K562 (cell line): ENCODE measurements around the gene IL3RA. TPM values are rescaled to one million over a fixed set of nuclear protein-coding genes. Genes with fewer than 3 reads are reported as not detected.

ENCODE experiments used
- ATAC-seq: fragments of 200-7000 bp; cut with Tn5 transposase; 3 replicates; pipeline ENCODE4 v1.9.1; 2020; ENCODE audit warnings: moderate library complexity
- BruUV-seq: library from RNA; stranded (reverse); fragments of 400-500 nt; replicated peaks from 2 replicates; lab custom pipeline; 2021; lab: Mats Ljungman, UMichigan
- CTCF ChIA-PET: fragments of 300-600 bp; formaldehyde crosslinking; extraction: SDS; loops from one replicate; lab custom pipeline; 2021; ENCODE audit warnings: low intra/inter-chr PET ratio; lab: Yijun Ruan, JAX
- POLR2A ChIA-PET: fragments of 300-600, 350-650 bp; sonication (Branson Sonifier 250); formaldehyde crosslinking; extraction: SDS; loops from one replicate; lab custom pipeline; 2021; ENCODE audit warnings: antibody characterized with exemption, inconsistent platforms; lab: Yijun Ruan, JAX
- DNase-seq, 4 experiments: peaks; one replicate each; pipeline versions ENCODE4 v3.0.0 to v3.0.0-alpha.2; 2011 to 2018; ENCODE audit warnings: low spot score in 3 of 4, mixed read lengths in 3 of 4; ENCODE audit errors: extremely low read depth in 1 of 4
- FAIRE-seq: peaks from 2 replicates; lab custom pipeline; 2011; peaks lifted over from hg19 to GRCh38; lab: Jason Lieb, UNC
- H2AFZ ChIP-seq: 2 replicates; pipeline ENCODE4 v1.6.0; 2011; ENCODE audit warnings: low read depth, low read length, control low read depth, inconsistent platforms
- H3K27ac ChIP-seq: fragments of 200-600 bp; 3 replicates; pipeline ENCODE4 v1.8.0; 2011; ENCODE audit warnings: low read depth, mild to moderate bottlenecking, control low read depth, inconsistent platforms, low read length, moderate library complexity, mixed read lengths; ENCODE audit errors: extremely low read depth
- H3K27me3 ChIP-seq, 2 experiments: fragments of 300-600 bp in 1 of 2; 2 replicates in 1 of 2; 3 replicates in 1 of 2; pipeline versions ENCODE4 v1.6.0 to v1.8.0; 2011; ENCODE audit warnings: inconsistent platforms in 2 of 2, low read length in 2 of 2, mild to moderate bottlenecking in 1 of 2, mixed read lengths in 1 of 2, moderate library complexity in 1 of 2; ENCODE audit not compliant: control insufficient read depth in 2 of 2, insufficient read depth in 2 of 2
- H3K36me3 ChIP-seq: fragments of 300-600 bp; 3 replicates; pipeline ENCODE4 v1.8.0; 2011; ENCODE audit warnings: mild to moderate bottlenecking, low read length, inconsistent platforms; ENCODE audit not compliant: control insufficient read depth, insufficient read depth
- H3K4me1 ChIP-seq, 2 experiments: fragments of 200-600 bp in 1 of 2; replicated peaks in 1 of 2; 2 replicates in 1 of 2; 3 replicates in 1 of 2; pipeline versions ENCODE4 v1.5.1 to v1.8.0; 2011; ENCODE audit warnings: inconsistent platforms in 2 of 2, low read length in 2 of 2, mild to moderate bottlenecking in 1 of 2, mixed read lengths in 1 of 2, moderate library complexity in 1 of 2; ENCODE audit not compliant: control insufficient read depth in 2 of 2, insufficient read depth in 2 of 2
- H3K4me2 ChIP-seq: 2 replicates; pipeline ENCODE4 v1.6.1; 2011; ENCODE audit warnings: low read length, control low read depth, inconsistent platforms, mixed read lengths; ENCODE audit not compliant: insufficient read depth
- H3K4me3 ChIP-seq: fragments of 200-600 bp; sonication (generic), shearing (Covaris generic); 2 replicates; pipeline ENCODE4 v1.5.1; 2016; ENCODE audit warnings: control low read depth, inconsistent platforms
- H3K79me2 ChIP-seq: fragments of 200-600 bp; 3 replicates; pipeline ENCODE4 v1.8.0; 2011; ENCODE audit warnings: low read length, inconsistent platforms; ENCODE audit not compliant: control insufficient read depth, insufficient read depth
- H3K9ac ChIP-seq, 2 experiments: 2 replicates each; pipeline versions ENCODE4 v1.6.0 to v1.6.1; 2011; ENCODE audit warnings: low read depth in 2 of 2, low read length in 2 of 2, control low read depth in 1 of 2, inconsistent platforms in 1 of 2, mild to moderate bottlenecking in 1 of 2, mixed read lengths in 1 of 2; ENCODE audit not compliant: insufficient read depth in 1 of 2
- H3K9me1 ChIP-seq: one replicate; pipeline ENCODE4 v1.6.0; 2011; ENCODE audit warnings: inconsistent platforms, mild to moderate bottlenecking, low read length, moderate library complexity; ENCODE audit not compliant: control insufficient read depth, insufficient read depth
- H3K9me3 ChIP-seq: replicated peaks from 2 replicates; pipeline ENCODE4 v1.5.1; 2011; ENCODE audit warnings: low read depth, low read length, inconsistent platforms; ENCODE audit not compliant: control insufficient read depth, insufficient read depth
- H4K20me1 ChIP-seq: replicated peaks from 2 replicates; pipeline ENCODE4 v1.6.1; 2011; ENCODE audit warnings: low read length, inconsistent platforms, mixed read lengths; ENCODE audit not compliant: control insufficient read depth, insufficient read depth
- ESRRB ChIP-seq: fragments of 250-450 bp; sonication (Bioruptor Pico); IDR thresholded peaks from 2 replicates; pipeline ENCODE4 v1.5.0; 2020; ENCODE audit warnings: mild to moderate bottlenecking, moderate library complexity, borderline replicate concordance
- JUN ChIP-seq, 2 experiments: sonication (generic) in 1 of 2; formaldehyde crosslinking in 1 of 2; IDR thresholded peaks; 2 replicates each; pipeline versions ENCODE4 v1.6.1 to v1.8.0; 2012 to 2022; ENCODE audit warnings: borderline replicate concordance in 2 of 2, mild to moderate bottlenecking in 2 of 2, improper control_type of control experiment in 1 of 2, low read depth in 1 of 2, low read length in 1 of 2, missing genetic modification reagents in 1 of 2
- POLR3G ChIP-seq: IDR thresholded peaks from 2 replicates; pipeline ENCODE4 v1.6.1; 2011; ENCODE audit not compliant: insufficient read length, insufficient replicate concordance; ENCODE audit errors: extremely low read depth
- PTBP1 ChIP-seq: fragments of 200-400 bp; formaldehyde crosslinking; IDR thresholded peaks from 2 replicates; pipeline ENCODE4 v1.6.1; 2017; ENCODE audit warnings: low read depth, low read length
- RBFOX2 ChIP-seq: fragments of 200-400 bp; formaldehyde crosslinking; IDR thresholded peaks from 2 replicates; pipeline ENCODE4 v1.6.1; 2017; ENCODE audit warnings: low read depth, mild to moderate bottlenecking, low read length, moderate library complexity
- RFX1 ChIP-seq: fragments of 450-650 bp; IDR thresholded peaks from 2 replicates; pipeline ENCODE4 v1.6.1; 2016; ENCODE audit warnings: mild to moderate bottlenecking, moderate library complexity
- XRCC3 ChIP-seq: fragments of 450-650 bp; IDR thresholded peaks from 2 replicates; pipeline ENCODE4 v1.6.1; 2017; ENCODE audit warnings: mild to moderate bottlenecking, moderate library complexity
- ZNF121 ChIP-seq: sonication (generic); formaldehyde crosslinking; conservative IDR thresholded peaks from 2 replicates; pipeline ENCODE4 v1.8.0; 2022; ENCODE audit warnings: missing genetic modification reagents
- ZNF253 ChIP-seq: fragments of 250-450 bp; sonication (Bioruptor Pico); conservative IDR thresholded peaks from 2 replicates; pipeline ENCODE4 v1.6.1; 2021; ENCODE audit warnings: mild to moderate bottlenecking
- WGBS: fragments of 100-300 bp; shearing (Covaris generic); methylation state at CpG from one replicate; pipeline ENCODE4 v1.1.6; 2016; ENCODE audit warnings: low coverage, mixed read lengths; ENCODE audit not compliant: insufficient coverage; ENCODE audit errors: missing lambda C conversion rate; 5-methylcytosine and 5-hydroxymethylcytosine counted together
- in situ Hi-C: fragments of 300-500 bp; cut with MboI; formaldehyde crosslinking; loops from 4 replicates; pipeline ENCODE4 v1.15.0; 2018; ENCODE audit warnings: inconsistent platforms, mixed read lengths
- intact Hi-C: fragments of 100-400 bp; cut with micrococcal nuclease; formaldehyde crosslinking; loops from 2 replicates; pipeline ENCODE4 v1.14.2; 2022
- polyA plus RNA-seq, 8 experiments: library from polyadenylated mRNA; depleted of rRNA in 4 of 8; stranded (reverse) in 5 of 8; unstranded in 3 of 8; fragments of >200 nt; fragmentation: Nextera tagmentation in 2 of 8; fragmentation: Illumina TruSeq in 1 of 8; extraction: Ambion mirVana in 2 of 8; extraction: Trizol in 1 of 8; gene quantifications; 2 replicates each; pipeline versions ENCODE4 v1.2.1 to v1.2.3, GENCODE V29; 2011 to 2014; ENCODE audit warnings: inconsistent platforms in 1 of 8, missing spikeins in 1 of 8
- total RNA-seq, 7 experiments: library from RNA; depleted of rRNA in 6 of 7; stranded (reverse); fragments of >200 nt in 6 of 7; fragmentation: Illumina TruSeq in 2 of 7; extraction: Trizol in 2 of 7; gene quantifications; 2 replicates each; pipeline versions ENCODE4 v1.2.1 to v1.2.3, GENCODE V29; 2011 to 2021; ENCODE audit warnings: low replicate concordance in 1 of 7
- TF ChIP-seq, protein P1 (sequence below): sonication (generic); formaldehyde crosslinking; IDR thresholded peaks from 2 replicates; pipeline ENCODE4 v1.5.0; 2020; ENCODE audit warnings: missing genetic modification reagents
- TF ChIP-seq, protein P2 (sequence below): sonication (generic); formaldehyde crosslinking; IDR thresholded peaks from 2 replicates; pipeline ENCODE4 v1.8.1; 2023; ENCODE audit warnings: mild to moderate bottlenecking, missing genetic modification reagents
- TF ChIP-seq, protein P3 (sequence below): sonication (generic); formaldehyde crosslinking; IDR thresholded peaks from 2 replicates; pipeline ENCODE4 v1.8.1; 2022; ENCODE audit warnings: missing genetic modification reagents
- TF ChIP-seq, protein P4 (sequence below): fragments of 450-650 bp; IDR thresholded peaks from 2 replicates; pipeline ENCODE4 v1.6.1; 2018; ENCODE audit warnings: mild to moderate bottlenecking, low read depth; ENCODE audit not compliant: partially characterized antibody
- TF ChIP-seq, protein P5 (sequence below): fragments of 250-450 bp; sonication (Bioruptor Pico); IDR thresholded peaks from 2 replicates; pipeline ENCODE4 v1.6.1; 2021; ENCODE audit warnings: mild to moderate bottlenecking

Gene IL3RA
- total and polyA plus RNA-seq, 9 of the 15 experiments (the other 6 are each of a cell fraction or from before 2014, with no cell fraction given): not detected

DNA sequence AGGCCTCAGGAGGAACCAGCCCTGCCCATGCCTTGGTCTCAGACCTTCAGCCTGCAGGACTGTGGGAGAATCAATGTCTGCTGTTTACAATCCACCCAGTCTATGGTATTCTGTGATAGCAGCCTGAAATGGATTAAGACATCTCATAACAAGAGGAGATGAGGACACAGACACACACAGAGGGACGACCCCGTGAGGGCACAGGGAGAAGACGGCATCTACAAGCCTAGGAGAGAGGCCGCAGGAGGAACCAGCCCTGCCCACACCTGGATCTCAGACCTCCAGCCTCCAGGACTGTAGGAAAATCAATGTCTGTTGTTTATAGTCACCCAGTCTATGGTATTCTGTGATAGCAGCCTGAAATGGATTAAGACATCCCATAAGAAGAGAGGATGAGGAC lies 52.1 kb downstream of the IL3RA start:
- Histone ChIP-seq H2AFZ (no peak overlapping the region), H3K79me2 (peaks cover 56% of the 10 kb centered on the region), H3K27ac (no peak overlapping the region), H3K4me2 (no peak overlapping the region), H3K27me3 (no peaks in the 10 kb centered on the region), H3K9me1 (peaks cover 8% of the 10 kb centered on the region), H3K36me3 (peaks cover 70% of the 10 kb centered on the region), H3K9ac (no peak overlapping the region), H3K4me1 (peaks cover 0 to 58% of the 10 kb centered on the region in 2 experiments; a peak in 4 of 5 replicates), H4K20me1 (peaks cover 44% of the 10 kb centered on the region), H3K9me3 (no peaks in the 10 kb centered on the region), H3K4me3 (no peak overlapping the region)
- ATAC-seq: no peak
- in situ Hi-C loops (no loop called here), intact Hi-C loops (no loop called here)
- DNase-seq: no peak
- FAIRE-seq: no peak
- WGBS: 93% methylated on average over 4 of the region's 4 CpGs
- TF ChIP-seq, protein P1, sequence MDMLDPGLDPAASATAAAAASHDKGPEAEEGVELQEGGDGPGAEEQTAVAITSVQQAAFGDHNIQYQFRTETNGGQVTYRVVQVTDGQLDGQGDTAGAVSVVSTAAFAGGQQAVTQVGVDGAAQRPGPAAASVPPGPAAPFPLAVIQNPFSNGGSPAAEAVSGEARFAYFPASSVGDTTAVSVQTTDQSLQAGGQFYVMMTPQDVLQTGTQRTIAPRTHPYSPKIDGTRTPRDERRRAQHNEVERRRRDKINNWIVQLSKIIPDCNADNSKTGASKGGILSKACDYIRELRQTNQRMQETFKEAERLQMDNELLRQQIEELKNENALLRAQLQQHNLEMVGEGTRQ (CRISPR knock-in tag): no peak
- TF ChIP-seq JUN (IDR thresholded peaks at IDR 0.05; ENCODE audit: borderline replicate concordance, low read depth, low read length) (no peak), JUN (CRISPR knock-in tag; IDR thresholded peaks at IDR 0.05; ENCODE audit: borderline replicate concordance) (no peak), PTBP1 (no peak), ZNF253 (CRISPR knock-in tag) (no peak), ZNF121 (no peak), ESRRB (no peak), RBFOX2 (no peak), POLR3G (no peak), XRCC3 (no peak), RFX1 (no peak)
- TF ChIP-seq, protein P2, sequence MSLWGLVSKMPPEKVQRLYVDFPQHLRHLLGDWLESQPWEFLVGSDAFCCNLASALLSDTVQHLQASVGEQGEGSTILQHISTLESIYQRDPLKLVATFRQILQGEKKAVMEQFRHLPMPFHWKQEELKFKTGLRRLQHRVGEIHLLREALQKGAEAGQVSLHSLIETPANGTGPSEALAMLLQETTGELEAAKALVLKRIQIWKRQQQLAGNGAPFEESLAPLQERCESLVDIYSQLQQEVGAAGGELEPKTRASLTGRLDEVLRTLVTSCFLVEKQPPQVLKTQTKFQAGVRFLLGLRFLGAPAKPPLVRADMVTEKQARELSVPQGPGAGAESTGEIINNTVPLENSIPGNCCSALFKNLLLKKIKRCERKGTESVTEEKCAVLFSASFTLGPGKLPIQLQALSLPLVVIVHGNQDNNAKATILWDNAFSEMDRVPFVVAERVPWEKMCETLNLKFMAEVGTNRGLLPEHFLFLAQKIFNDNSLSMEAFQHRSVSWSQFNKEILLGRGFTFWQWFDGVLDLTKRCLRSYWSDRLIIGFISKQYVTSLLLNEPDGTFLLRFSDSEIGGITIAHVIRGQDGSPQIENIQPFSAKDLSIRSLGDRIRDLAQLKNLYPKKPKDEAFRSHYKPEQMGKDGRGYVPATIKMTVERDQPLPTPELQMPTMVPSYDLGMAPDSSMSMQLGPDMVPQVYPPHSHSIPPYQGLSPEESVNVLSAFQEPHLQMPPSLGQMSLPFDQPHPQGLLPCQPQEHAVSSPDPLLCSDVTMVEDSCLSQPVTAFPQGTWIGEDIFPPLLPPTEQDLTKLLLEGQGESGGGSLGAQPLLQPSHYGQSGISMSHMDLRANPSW (CRISPR knock-in tag): no peak
- TF ChIP-seq, protein P3, sequence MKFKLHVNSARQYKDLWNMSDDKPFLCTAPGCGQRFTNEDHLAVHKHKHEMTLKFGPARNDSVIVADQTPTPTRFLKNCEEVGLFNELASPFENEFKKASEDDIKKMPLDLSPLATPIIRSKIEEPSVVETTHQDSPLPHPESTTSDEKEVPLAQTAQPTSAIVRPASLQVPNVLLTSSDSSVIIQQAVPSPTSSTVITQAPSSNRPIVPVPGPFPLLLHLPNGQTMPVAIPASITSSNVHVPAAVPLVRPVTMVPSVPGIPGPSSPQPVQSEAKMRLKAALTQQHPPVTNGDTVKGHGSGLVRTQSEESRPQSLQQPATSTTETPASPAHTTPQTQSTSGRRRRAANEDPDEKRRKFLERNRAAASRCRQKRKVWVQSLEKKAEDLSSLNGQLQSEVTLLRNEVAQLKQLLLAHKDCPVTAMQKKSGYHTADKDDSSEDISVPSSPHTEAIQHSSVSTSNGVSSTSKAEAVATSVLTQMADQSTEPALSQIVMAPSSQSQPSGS: no peak
- TF ChIP-seq, protein P4, sequence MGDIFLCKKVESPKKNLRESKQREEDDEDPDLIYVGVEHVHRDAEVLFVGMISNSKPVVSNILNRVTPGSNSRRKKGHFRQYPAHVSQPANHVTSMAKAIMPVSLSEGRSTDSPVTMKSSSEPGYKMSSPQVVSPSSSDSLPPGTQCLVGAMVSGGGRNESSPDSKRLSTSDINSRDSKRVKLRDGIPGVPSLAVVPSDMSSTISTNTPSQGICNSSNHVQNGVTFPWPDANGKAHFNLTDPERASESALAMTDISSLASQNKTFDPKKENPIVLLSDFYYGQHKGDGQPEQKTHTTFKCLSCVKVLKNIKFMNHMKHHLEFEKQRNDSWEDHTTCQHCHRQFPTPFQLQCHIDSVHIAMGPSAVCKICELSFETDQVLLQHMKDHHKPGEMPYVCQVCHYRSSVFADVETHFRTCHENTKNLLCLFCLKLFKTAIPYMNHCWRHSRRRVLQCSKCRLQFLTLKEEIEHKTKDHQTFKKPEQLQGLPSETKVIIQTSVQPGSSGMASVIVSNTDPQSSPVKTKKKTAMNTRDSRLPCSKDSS: no peak
- TF ChIP-seq, protein P5, sequence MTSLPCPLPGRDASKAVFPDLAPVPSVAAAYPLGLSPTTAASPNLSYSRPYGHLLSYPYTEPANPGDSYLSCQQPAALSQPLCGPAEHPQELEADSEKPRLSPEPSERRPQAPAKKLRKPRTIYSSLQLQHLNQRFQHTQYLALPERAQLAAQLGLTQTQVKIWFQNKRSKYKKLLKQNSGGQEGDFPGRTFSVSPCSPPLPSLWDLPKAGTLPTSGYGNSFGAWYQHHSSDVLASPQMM (CRISPR knock-in tag): no peak
- CTCF ChIA-PET: no interaction called here
- BruUV-seq: no TSS peak
- POLR2A ChIA-PET: no interaction called here
